Ishikawa (cell line): ENCODE data around the gene SHISAL2B.

Experiments
- RAD21 ChIP-seq: IDR thresholded peaks from 2 replicates; pipeline ENCODE4 v1.6.1; 2012; ENCODE audit warnings: low read depth
- TF ChIP-seq, protein P1 (sequence below): IDR thresholded peaks from 2 replicates; pipeline ENCODE4 v1.6.1; 2012

- TF ChIP-seq, protein P1, sequence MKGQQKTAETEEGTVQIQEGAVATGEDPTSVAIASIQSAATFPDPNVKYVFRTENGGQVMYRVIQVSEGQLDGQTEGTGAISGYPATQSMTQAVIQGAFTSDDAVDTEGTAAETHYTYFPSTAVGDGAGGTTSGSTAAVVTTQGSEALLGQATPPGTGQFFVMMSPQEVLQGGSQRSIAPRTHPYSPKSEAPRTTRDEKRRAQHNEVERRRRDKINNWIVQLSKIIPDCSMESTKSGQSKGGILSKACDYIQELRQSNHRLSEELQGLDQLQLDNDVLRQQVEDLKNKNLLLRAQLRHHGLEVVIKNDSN: no peak
- TF ChIP-seq RAD21: no peak
Observed at GRCh38 chr5:64670277-64670676, 20.0 kb upstream of the SHISAL2B start.
